HepG2 (cell line): ENCODE data around the gene ST6GALNAC3.

Experiments used
- CREB1 ChIP-seq, 2 experiments: fragments of 450-650 bp in 1 of 2; IDR thresholded peaks; 2 replicates each; pipeline ENCODE4 v1.6.1; 2016 to 2017; ENCODE audit warnings: control low read depth in 1 of 2, mild to moderate bottlenecking in 1 of 2, missing compliant biosample characterization in 1 of 2, missing genetic modification characterization in 1 of 2
- ETV6 ChIP-seq: sonication (generic); formaldehyde crosslinking; conservative IDR thresholded peaks from 2 replicates; pipeline ENCODE4 v1.4.0; 2020; ENCODE audit warnings: missing genetic modification reagents
- FOXJ3 ChIP-seq: sonication (generic); formaldehyde crosslinking; IDR thresholded peaks from 2 replicates; pipeline ENCODE4 v1.4.0; 2020; ENCODE audit warnings: missing genetic modification reagents, mild to moderate bottlenecking, borderline replicate concordance
- IRF2 ChIP-seq: IDR thresholded peaks from 2 replicates; pipeline ENCODE4 v1.6.1; 2018; ENCODE audit warnings: missing genetic modification reagents, missing compliant biosample characterization
- JUN ChIP-seq: sonication (generic); formaldehyde crosslinking; IDR thresholded peaks from 2 replicates; pipeline ENCODE4 v1.4.0; 2020; ENCODE audit warnings: mild to moderate bottlenecking, missing genetic modification reagents
- MYC ChIP-seq: sonication (generic); formaldehyde crosslinking; IDR thresholded peaks from 2 replicates; pipeline ENCODE4 v1.9.0; 2021; ENCODE audit warnings: missing genetic modification reagents, borderline replicate concordance
- NR2F1 ChIP-seq, 2 experiments: fragments of 450-650 bp in 1 of 2; formaldehyde crosslinking in 1 of 2; IDR thresholded peaks; 2 replicates each; pipeline versions ENCODE4 v1.5.0 to v1.6.1; 2016 to 2020; ENCODE audit warnings: mild to moderate bottlenecking in 1 of 2, missing compliant biosample characterization in 1 of 2, missing genetic modification reagents in 1 of 2, moderate library complexity in 1 of 2
- SMARCC2 ChIP-seq: fragments of 450-650 bp; IDR thresholded peaks from 2 replicates; pipeline ENCODE4 v1.6.1; 2017; ENCODE audit warnings: antibody characterized with exemption, mild to moderate bottlenecking
- XRCC5 ChIP-seq: fragments of 200-400 bp; formaldehyde crosslinking; optimal IDR thresholded peaks from 2 replicates; pipeline ENCODE3; 2017; ENCODE audit warnings: mild to moderate bottlenecking, low read length
- TF ChIP-seq, protein P1 (sequence below): sonication (generic); formaldehyde crosslinking; IDR thresholded peaks from 2 replicates; pipeline ENCODE4 v1.5.0; 2020; ENCODE audit warnings: mild to moderate bottlenecking, missing genetic modification reagents, moderate library complexity
- TF ChIP-seq, protein P2 (sequence below), 2 experiments: IDR thresholded peaks; 2 replicates each; pipeline ENCODE4 v1.6.1; 2011 to 2012; ENCODE audit warnings: low read length in 2 of 2, borderline replicate concordance in 1 of 2, low read depth in 1 of 2, mild to moderate bottlenecking in 1 of 2, moderate library complexity in 1 of 2
- TF ChIP-seq, protein P3 (sequence below), 2 experiments: fragments of 450-650 bp in 1 of 2; sonication (generic) in 1 of 2; formaldehyde crosslinking in 1 of 2; IDR thresholded peaks; 2 replicates each; pipeline versions ENCODE4 v1.6.1 to v1.8.0; 2016 to 2022; ENCODE audit warnings: antibody characterized with exemption in 1 of 2, mild to moderate bottlenecking in 1 of 2, missing genetic modification reagents in 1 of 2

DNA sequence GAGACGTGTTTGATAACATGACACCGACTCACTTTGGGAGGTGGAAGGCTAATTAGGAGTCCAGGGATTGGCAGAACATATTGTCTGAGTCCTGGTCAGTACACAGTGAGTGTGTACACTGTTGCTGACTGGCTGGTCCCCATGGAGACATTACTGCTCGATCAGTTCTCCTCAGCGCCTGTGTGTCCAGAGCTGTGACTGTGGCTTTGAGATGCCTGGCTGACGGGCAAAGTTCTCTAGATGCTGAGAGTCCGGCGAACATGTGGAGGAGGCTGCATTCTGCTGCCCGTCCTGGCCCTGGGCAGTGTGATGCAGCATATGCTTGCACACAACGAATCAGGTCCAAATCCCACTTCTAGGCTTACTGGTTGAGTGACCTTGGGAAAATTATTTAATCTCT lies 512.7 kb downstream of the ST6GALNAC3 start:
- TF ChIP-seq, protein P1, sequence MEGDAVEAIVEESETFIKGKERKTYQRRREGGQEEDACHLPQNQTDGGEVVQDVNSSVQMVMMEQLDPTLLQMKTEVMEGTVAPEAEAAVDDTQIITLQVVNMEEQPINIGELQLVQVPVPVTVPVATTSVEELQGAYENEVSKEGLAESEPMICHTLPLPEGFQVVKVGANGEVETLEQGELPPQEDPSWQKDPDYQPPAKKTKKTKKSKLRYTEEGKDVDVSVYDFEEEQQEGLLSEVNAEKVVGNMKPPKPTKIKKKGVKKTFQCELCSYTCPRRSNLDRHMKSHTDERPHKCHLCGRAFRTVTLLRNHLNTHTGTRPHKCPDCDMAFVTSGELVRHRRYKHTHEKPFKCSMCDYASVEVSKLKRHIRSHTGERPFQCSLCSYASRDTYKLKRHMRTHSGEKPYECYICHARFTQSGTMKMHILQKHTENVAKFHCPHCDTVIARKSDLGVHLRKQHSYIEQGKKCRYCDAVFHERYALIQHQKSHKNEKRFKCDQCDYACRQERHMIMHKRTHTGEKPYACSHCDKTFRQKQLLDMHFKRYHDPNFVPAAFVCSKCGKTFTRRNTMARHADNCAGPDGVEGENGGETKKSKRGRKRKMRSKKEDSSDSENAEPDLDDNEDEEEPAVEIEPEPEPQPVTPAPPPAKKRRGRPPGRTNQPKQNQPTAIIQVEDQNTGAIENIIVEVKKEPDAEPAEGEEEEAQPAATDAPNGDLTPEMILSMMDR (CRISPR knock-in tag), result no peak
- TF ChIP-seq XRCC5 (no peak), CREB1 (IDR thresholded peaks at IDR 0.05) (no peak), CREB1 (CRISPR knock-in tag; IDR thresholded peaks at IDR 0.05) (no peak), MYC (CRISPR knock-in tag) (no peak), IRF2 (CRISPR knock-in tag) (no peak), NR2F1 (CRISPR knock-in tag; IDR thresholded peaks at IDR 0.05) (no peak), SMARCC2 (no peak), FOXJ3 (CRISPR knock-in tag) (no peak), ETV6 (CRISPR knock-in tag) (no peak), JUN (CRISPR knock-in tag) (no peak)
- TF ChIP-seq, protein P2, sequence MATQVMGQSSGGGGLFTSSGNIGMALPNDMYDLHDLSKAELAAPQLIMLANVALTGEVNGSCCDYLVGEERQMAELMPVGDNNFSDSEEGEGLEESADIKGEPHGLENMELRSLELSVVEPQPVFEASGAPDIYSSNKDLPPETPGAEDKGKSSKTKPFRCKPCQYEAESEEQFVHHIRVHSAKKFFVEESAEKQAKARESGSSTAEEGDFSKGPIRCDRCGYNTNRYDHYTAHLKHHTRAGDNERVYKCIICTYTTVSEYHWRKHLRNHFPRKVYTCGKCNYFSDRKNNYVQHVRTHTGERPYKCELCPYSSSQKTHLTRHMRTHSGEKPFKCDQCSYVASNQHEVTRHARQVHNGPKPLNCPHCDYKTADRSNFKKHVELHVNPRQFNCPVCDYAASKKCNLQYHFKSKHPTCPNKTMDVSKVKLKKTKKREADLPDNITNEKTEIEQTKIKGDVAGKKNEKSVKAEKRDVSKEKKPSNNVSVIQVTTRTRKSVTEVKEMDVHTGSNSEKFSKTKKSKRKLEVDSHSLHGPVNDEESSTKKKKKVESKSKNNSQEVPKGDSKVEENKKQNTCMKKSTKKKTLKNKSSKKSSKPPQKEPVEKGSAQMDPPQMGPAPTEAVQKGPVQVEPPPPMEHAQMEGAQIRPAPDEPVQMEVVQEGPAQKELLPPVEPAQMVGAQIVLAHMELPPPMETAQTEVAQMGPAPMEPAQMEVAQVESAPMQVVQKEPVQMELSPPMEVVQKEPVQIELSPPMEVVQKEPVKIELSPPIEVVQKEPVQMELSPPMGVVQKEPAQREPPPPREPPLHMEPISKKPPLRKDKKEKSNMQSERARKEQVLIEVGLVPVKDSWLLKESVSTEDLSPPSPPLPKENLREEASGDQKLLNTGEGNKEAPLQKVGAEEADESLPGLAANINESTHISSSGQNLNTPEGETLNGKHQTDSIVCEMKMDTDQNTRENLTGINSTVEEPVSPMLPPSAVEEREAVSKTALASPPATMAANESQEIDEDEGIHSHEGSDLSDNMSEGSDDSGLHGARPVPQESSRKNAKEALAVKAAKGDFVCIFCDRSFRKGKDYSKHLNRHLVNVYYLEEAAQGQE (IDR thresholded peaks at IDR 0.05; ENCODE audit: borderline replicate concordance in 1 of 2, low read depth in 1 of 2, low read length in 2 of 2), result no peak
- TF ChIP-seq, protein P3, sequence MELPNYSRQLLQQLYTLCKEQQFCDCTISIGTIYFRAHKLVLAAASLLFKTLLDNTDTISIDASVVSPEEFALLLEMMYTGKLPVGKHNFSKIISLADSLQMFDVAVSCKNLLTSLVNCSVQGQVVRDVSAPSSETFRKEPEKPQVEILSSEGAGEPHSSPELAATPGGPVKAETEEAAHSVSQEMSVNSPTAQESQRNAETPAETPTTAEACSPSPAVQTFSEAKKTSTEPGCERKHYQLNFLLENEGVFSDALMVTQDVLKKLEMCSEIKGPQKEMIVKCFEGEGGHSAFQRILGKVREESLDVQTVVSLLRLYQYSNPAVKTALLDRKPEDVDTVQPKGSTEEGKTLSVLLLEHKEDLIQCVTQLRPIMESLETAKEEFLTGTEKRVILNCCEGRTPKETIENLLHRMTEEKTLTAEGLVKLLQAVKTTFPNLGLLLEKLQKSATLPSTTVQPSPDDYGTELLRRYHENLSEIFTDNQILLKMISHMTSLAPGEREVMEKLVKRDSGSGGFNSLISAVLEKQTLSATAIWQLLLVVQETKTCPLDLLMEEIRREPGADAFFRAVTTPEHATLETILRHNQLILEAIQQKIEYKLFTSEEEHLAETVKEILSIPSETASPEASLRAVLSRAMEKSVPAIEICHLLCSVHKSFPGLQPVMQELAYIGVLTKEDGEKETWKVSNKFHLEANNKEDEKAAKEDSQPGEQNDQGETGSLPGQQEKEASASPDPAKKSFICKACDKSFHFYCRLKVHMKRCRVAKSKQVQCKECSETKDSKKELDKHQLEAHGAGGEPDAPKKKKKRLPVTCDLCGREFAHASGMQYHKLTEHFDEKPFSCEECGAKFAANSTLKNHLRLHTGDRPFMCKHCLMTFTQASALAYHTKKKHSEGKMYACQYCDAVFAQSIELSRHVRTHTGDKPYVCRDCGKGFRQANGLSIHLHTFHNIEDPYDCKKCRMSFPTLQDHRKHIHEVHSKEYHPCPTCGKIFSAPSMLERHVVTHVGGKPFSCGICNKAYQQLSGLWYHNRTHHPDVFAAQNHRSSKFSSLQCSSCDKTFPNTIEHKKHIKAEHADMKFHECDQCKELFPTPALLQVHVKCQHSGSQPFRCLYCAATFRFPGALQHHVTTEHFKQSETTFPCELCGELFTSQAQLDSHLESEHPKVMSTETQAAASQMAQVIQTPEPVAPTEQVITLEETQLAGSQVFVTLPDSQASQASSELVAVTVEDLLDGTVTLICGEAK (IDR thresholded peaks at IDR 0.05), result no peak
- TF ChIP-seq, protein P3 (CRISPR knock-in tag; IDR thresholded peaks at IDR 0.05), result no peak
